ENCODE data around the gene LDAF1.

The LDAF1 gene

DNA sequence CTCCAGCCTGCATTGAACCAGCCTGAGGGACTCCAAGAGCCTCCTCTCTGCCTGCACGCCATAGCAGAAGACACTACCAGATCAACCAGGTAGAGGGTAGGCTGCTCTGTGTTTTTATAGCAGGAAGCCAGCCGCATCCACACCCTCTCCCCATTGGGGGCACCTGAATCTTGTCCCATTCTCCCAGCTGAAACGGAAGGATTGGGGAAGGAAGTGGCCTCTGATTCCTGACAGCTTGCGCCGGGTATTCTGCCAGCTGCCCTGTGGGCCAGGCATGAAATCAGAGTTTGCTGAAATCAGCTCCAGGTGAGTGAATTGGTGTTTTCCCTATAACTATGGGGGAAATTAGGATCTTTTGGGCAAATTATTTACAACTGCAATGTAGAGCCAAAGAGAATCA lies 53.0 kb downstream of the LDAF1 start, which contains the start of gene ZP2:
Gene ZP2 (minus strand): TSS at position 89 of the 400 bp plus-strand sequence. CDS start 27 bp downstream, at position 62.
- Histone ChIP-seq H3K27me3 (ENCODE audit: control insufficient read depth, insufficient read depth, low read length, poor library complexity, severe bottlenecking) (no peaks in the 10 kb centered on the region), H3K4me3 (ENCODE audit: insufficient read depth, low read depth, low read length) (no peak within 1 kb of the TSS), H3K4me1 (ENCODE audit: control insufficient read depth, insufficient read depth, low read length) (no peaks in the 10 kb centered on the region), H3K27ac (ENCODE audit: insufficient read depth, low read depth, low read length, poor library complexity, severe bottlenecking) (no peak within 1 kb of the TSS), H3K36me3 (ENCODE audit: control insufficient read depth, insufficient read depth, low read length) (no peaks in the 10 kb centered on the region), H3K9me3 (ENCODE audit: control insufficient read depth, low read length) (no peaks in the 10 kb centered on the region)
- WGBS, 2 experiments, result 90 to 93% methylated on average over 5 of the region's 5 CpGs

DNA sequence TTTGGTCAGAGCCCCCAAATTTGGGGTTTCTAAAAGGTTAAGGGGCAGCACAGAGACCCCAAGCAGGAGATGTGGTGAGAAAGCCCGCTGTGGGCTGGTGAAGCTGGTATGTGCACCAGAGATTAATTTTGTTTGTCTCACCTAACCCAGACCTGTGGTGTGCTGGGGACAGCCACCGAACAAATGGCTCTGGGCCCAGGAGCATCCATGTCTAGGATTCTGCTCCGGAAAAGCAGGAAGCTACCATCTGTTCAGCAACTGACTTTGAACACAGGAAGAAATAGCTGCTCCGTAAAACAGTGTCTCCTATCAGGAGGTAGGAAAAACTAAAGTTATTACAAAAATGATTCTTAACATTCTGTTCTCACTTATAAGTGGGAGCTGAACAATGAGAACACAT lies 55.6 kb downstream of the LDAF1 start:
- H3K27me3 ChIP-seq (ENCODE audit: control insufficient read depth, insufficient read depth, low read length, poor library complexity, severe bottlenecking), result no peaks in the 10 kb centered on the region
- no peaks in the 10 kb centered on the region for H3K9me3 ChIP-seq (ENCODE audit: control insufficient read depth, low read length)
- no peaks in the 10 kb centered on the region for H3K36me3 ChIP-seq (ENCODE audit: control insufficient read depth, insufficient read depth, low read length)
- no peak overlapping the region for H3K4me3 ChIP-seq (ENCODE audit: insufficient read depth, low read depth, low read length)
- 87 to 88% methylated on average over 3 to 4 of the region's 4 CpGs for WGBS, 2 experiments
- H3K4me1 ChIP-seq (ENCODE audit: control insufficient read depth, insufficient read depth, low read length), result no peaks in the 10 kb centered on the region
- H3K27ac ChIP-seq (ENCODE audit: insufficient read depth, low read depth, low read length, poor library complexity, severe bottlenecking), result no peak overlapping the region

DNA sequence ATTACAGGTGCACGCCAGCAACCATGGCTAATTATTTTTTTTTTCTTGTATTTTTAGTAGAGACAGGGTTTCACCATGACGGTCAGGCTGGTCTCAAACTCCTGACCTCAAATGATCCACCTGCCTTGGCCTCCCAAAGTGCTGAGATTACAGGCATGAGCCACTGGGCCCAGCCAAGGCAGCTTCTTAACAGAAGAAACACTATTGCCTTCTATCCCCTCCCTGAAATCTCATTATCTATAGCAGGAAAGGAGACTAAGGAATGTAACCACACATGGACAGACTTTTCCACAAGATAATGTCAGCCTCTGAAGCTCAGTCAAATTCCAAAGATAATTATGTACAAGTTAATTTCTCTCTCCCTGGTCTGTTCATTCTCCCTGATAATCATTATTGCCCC lies 58.6 kb downstream of the LDAF1 start:
- Histone ChIP-seq H3K27me3 (ENCODE audit: control insufficient read depth, insufficient read depth, low read length, poor library complexity, severe bottlenecking) (no peaks in the 10 kb centered on the region), H3K4me1 (ENCODE audit: control insufficient read depth, insufficient read depth, low read length) (no peaks in the 10 kb centered on the region), H3K4me3 (ENCODE audit: insufficient read depth, low read depth, low read length) (no peak overlapping the region), H3K27ac (ENCODE audit: insufficient read depth, low read depth, low read length, poor library complexity, severe bottlenecking) (no peak overlapping the region), H3K36me3 (ENCODE audit: control insufficient read depth, insufficient read depth, low read length) (no peaks in the 10 kb centered on the region), H3K9me3 (ENCODE audit: control insufficient read depth, low read length) (no peaks in the 10 kb centered on the region)
- 83 to 89% methylated on average over 2 of the region's 2 CpGs for WGBS, 2 experiments

DNA sequence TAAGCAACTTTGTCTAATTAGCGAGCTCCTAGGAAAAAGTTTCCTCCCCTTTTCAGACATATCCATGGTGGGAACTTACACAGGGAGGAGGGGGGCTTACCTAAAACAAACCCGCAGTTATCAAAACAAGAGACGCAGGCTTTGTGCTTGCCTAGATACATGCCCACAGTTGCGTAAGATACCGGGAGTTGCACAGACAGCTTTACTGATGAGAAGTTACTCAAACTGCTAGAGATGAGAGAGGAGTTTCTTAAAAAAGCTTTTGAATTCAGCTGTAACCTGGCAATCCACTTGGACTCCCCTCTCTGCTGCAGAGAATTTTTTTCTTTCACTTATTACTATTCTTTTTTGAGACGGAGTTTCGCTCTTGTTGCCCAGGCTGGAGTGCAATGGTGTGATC lies 59.7 kb downstream of the LDAF1 start:
- Histone ChIP-seq H3K27me3 (ENCODE audit: control insufficient read depth, insufficient read depth, low read length, poor library complexity, severe bottlenecking) (no peaks in the 10 kb centered on the region), H3K9me3 (ENCODE audit: control insufficient read depth, low read length) (no peaks in the 10 kb centered on the region), H3K4me3 (ENCODE audit: insufficient read depth, low read depth, low read length) (no peak overlapping the region), H3K4me1 (ENCODE audit: control insufficient read depth, insufficient read depth, low read length) (peaks cover 4% of the 10 kb centered on the region), H3K36me3 (ENCODE audit: control insufficient read depth, insufficient read depth, low read length) (no peaks in the 10 kb centered on the region), H3K27ac (ENCODE audit: insufficient read depth, low read depth, low read length, poor library complexity, severe bottlenecking) (no peak overlapping the region)
- WGBS, 2 experiments, result 83 to 89% methylated on average over 7 of the region's 7 CpGs

DNA sequence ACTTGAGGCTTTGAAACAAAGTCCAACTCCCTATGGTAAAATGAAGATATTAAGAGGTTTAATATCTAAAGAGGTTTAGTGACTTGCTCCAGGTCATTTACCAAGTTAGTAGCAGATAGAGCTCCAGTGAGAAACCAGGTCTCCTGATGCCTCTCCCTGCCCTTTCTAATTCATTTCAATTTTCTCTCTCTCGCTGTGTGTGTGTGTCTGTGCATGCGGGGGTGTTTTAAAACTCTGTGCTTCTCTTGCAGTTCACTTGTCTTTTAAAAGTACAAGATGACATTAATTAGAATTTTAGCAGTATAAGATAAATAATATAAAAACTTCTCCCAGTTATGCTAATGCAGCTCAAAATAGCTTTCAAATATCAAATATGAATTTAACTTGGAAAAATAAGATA lies 61.1 kb downstream of the LDAF1 start:
- WGBS, 2 experiments, result 100% methylated on average over 2 of the region's 2 CpGs; no CpG with 5 or more reads in 1 of the 2 experiments
- peaks cover 4% of the 10 kb centered on the region for H3K4me1 ChIP-seq (ENCODE audit: control insufficient read depth, insufficient read depth, low read length)

DNA sequence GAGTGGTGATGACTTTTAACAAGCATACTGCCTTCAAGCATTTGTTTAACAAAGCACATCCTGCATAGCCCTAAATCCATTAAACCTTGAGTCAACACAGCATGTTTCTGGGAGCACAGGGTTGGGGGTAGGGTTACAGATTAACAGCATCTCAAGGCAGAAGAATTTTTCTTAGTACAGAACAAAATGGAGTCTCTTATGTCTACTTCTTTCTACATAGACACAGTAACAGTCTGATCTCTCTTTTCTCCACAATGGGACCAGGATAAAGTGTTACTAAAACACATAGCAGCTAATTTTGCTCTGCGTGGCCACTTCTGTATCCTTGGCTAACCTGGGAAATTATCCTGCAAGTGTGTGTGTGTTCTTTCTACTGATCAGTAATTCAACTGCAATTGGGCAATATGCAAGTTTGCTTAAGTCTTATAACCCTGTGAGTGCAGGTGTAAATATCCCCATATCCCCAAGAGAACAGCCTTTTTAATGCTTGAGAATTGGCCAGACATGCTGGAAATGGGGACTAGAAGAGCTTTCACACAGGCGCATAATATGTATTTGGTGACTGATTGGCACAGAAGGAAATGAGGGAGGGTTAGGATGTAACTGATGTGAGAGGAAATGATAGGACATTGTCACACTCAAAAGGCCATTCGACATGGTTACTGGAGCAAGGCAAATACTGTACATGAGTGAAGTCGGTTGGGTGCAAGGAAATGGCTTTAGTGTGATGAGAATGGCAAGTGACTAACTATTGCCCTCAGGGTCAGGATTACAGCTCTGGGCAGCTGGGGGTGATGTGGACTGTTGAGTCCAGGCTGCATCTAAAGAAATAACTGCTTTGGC lies 64.2 kb downstream of the LDAF1 start:
- H3K36me3 ChIP-seq (ENCODE audit: control insufficient read depth, insufficient read depth, low read length), result no peaks in the 10 kb centered on the region
- peaks cover 4% of the 10 kb centered on the region for H3K4me1 ChIP-seq (ENCODE audit: control insufficient read depth, insufficient read depth, low read length)
- no peaks in the 10 kb centered on the region for H3K9me3 ChIP-seq (ENCODE audit: control insufficient read depth, low read length)
- no peaks in the 10 kb centered on the region for H3K27me3 ChIP-seq (ENCODE audit: control insufficient read depth, insufficient read depth, low read length, poor library complexity, severe bottlenecking)
- no peak overlapping the region for H3K27ac ChIP-seq (ENCODE audit: insufficient read depth, low read depth, low read length, poor library complexity, severe bottlenecking)
- H3K4me3 ChIP-seq (ENCODE audit: insufficient read depth, low read depth, low read length), result no peak overlapping the region
- 69 to 77% methylated on average over 4 of the region's 4 CpGs for WGBS, 2 experiments

More for the DNA sequence above, 61.1 kb downstream of the LDAF1 start:
- Histone ChIP-seq H3K4me3 (ENCODE audit: insufficient read depth, low read depth, low read length) (no peak overlapping the region), H3K27me3 (ENCODE audit: control insufficient read depth, insufficient read depth, low read length, poor library complexity, severe bottlenecking) (no peaks in the 10 kb centered on the region), H3K9me3 (ENCODE audit: control insufficient read depth, low read length) (no peaks in the 10 kb centered on the region), H3K27ac (ENCODE audit: insufficient read depth, low read depth, low read length, poor library complexity, severe bottlenecking) (no peak overlapping the region), H3K36me3 (ENCODE audit: control insufficient read depth, insufficient read depth, low read length) (no peaks in the 10 kb centered on the region)

DNA sequence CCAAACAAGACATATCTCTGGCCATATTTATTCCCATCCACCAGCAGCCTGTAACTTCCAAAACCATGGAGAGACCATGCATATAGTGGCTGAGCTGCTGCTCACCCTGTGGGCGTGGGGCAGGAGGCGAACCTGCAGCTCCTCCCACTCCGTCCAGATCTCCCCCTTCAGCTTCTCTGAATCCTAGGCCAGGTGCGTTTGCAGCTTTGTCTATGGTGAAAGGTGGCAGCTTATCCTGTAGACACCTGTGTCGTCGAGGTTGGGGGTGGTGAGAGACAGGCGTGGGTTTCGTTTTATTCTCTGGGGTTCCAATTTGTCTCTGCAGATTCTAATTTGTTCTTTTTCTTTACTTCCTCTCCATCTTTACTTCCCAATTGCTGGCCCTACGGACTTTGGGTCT lies 65.3 kb downstream of the LDAF1 start:
- no peak overlapping the region for H3K27ac ChIP-seq (ENCODE audit: insufficient read depth, low read depth, low read length, poor library complexity, severe bottlenecking)
- WGBS, 2 experiments, result 75 to 85% methylated on average over 9 of the region's 9 CpGs
- no peaks in the 10 kb centered on the region for H3K9me3 ChIP-seq (ENCODE audit: control insufficient read depth, low read length)
- no peaks in the 10 kb centered on the region for H3K36me3 ChIP-seq (ENCODE audit: control insufficient read depth, insufficient read depth, low read length)
- H3K27me3 ChIP-seq (ENCODE audit: control insufficient read depth, insufficient read depth, low read length, poor library complexity, severe bottlenecking), result no peaks in the 10 kb centered on the region
- H3K4me1 ChIP-seq (ENCODE audit: control insufficient read depth, insufficient read depth, low read length), result peaks cover 4% of the 10 kb centered on the region
- H3K4me3 ChIP-seq (ENCODE audit: insufficient read depth, low read depth, low read length), result no peak overlapping the region

DNA sequence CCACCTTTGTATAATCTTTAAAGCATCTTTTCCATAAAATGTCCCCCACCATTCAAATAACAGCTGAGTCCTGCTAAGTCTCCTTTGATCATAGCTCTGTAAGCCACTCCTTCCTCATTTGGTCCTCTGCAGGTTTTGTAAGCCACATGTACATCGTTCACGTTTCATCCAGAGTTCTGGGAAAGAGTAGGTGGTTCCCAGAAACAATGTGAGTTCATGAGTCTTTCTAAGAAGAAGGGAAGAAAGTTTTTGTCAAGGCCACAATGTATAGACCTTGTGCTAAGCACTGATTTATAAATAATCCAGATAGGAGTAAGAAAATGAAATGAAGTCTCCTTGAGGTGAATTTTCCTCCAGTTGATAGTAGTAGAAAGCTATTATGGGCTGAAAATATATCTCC lies 66.3 kb downstream of the LDAF1 start:
- H3K36me3 ChIP-seq (ENCODE audit: control insufficient read depth, insufficient read depth, low read length), result no peaks in the 10 kb centered on the region
- no peak overlapping the region for H3K27ac ChIP-seq (ENCODE audit: insufficient read depth, low read depth, low read length, poor library complexity, severe bottlenecking)
- H3K9me3 ChIP-seq (ENCODE audit: control insufficient read depth, low read length), result no peaks in the 10 kb centered on the region
- no peak overlapping the region for H3K4me3 ChIP-seq (ENCODE audit: insufficient read depth, low read depth, low read length)
- H3K27me3 ChIP-seq (ENCODE audit: control insufficient read depth, insufficient read depth, low read length, poor library complexity, severe bottlenecking), result no peaks in the 10 kb centered on the region
- H3K4me1 ChIP-seq (ENCODE audit: control insufficient read depth, insufficient read depth, low read length), result peaks cover 4% of the 10 kb centered on the region
- 85 to 95% methylated on average over 2 of the region's 2 CpGs for WGBS, 2 experiments

DNA sequence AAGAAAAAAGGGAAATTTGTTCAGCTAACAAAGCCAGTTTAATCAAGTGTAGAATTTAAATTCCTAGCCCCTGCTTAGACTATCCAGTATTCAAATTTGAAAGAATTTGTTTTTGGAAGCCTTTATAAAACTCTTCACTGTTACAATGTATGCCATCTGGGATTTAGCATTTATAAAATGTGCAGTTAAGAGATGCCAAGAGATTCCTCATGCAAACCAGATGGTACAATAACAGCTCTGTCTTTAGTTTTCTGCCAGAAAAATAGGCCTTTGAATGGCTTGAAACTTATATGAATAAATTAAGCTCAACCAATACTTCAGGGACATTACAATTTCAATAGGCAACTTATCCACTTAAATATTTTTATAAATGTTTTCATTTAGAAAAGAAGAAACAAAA lies 68.3 kb downstream of the LDAF1 start:
- Histone ChIP-seq H3K27me3 (ENCODE audit: control insufficient read depth, insufficient read depth, low read length, poor library complexity, severe bottlenecking) (no peaks in the 10 kb centered on the region), H3K4me3 (ENCODE audit: insufficient read depth, low read depth, low read length) (no peak overlapping the region), H3K9me3 (ENCODE audit: control insufficient read depth, low read length) (no peaks in the 10 kb centered on the region), H3K36me3 (ENCODE audit: control insufficient read depth, insufficient read depth, low read length) (no peaks in the 10 kb centered on the region), H3K27ac (ENCODE audit: insufficient read depth, low read depth, low read length, poor library complexity, severe bottlenecking) (no peak overlapping the region), H3K4me1 (ENCODE audit: control insufficient read depth, insufficient read depth, low read length) (peaks cover 4% of the 10 kb centered on the region)

DNA sequence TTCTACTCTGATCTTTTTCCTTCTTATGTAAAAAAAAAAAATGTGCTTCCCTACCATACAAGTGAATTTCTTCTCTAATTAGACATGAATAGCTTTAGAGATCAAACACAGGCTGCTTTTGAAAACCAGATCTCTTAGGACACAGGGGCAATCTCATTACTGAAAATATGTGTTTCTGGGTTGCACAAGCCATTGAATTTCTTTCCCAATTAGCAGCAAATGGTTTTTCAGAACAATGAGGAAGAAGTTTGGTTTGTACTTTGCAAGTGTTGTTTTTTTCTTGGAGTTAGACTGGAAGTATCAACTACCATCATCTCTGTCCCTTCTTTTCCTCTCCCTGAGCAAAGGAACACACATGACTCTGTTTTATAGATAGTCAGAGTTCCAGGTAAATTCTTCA lies 69.4 kb downstream of the LDAF1 start:
- Histone ChIP-seq H3K27ac (ENCODE audit: insufficient read depth, low read depth, low read length, poor library complexity, severe bottlenecking) (no peak overlapping the region), H3K27me3 (ENCODE audit: control insufficient read depth, insufficient read depth, low read length, poor library complexity, severe bottlenecking) (no peaks in the 10 kb centered on the region), H3K4me3 (ENCODE audit: insufficient read depth, low read depth, low read length) (no peak overlapping the region), H3K4me1 (ENCODE audit: control insufficient read depth, insufficient read depth, low read length) (peaks cover under 1% of the 10 kb centered on the region), H3K9me3 (ENCODE audit: control insufficient read depth, low read length) (no peaks in the 10 kb centered on the region), H3K36me3 (ENCODE audit: control insufficient read depth, insufficient read depth, low read length) (no peaks in the 10 kb centered on the region)
